ENCODE results near the gene GINS1.

GINS1 gene

GRCh38 chr20:25407311-25408169 is at the start of gene GINS1:
TSS of gene GINS1 (plus strand) at chr20:25407673. CDS start at chr20:25407821, 148 bp downstream.
- DNase-seq (ENCODE audit: low read depth in 2 of 2, low spot score in 1 of 2): peak; percentile 39 to 58

- DNase-seq (ENCODE audit: low read depth in 2 of 2, low spot score in 1 of 2): no peak
Observed at GRCh38 chr20:25360631-25361286, 46.7 kb upstream of the GINS1 start.

- no peak for DNase-seq (ENCODE audit: low read depth in 2 of 2, low spot score in 1 of 2)
Observed at GRCh38 chr20:25361287-25361683, 46.2 kb upstream of the GINS1 start.

GRCh38 chr20:25364180-25364788 is 43.2 kb upstream of the GINS1 start:
- no peak for DNase-seq (ENCODE audit: low read depth in 2 of 2, low spot score in 1 of 2)

GRCh38 chr20:25364879-25365699 is 42.4 kb upstream of the GINS1 start:
- no peak for DNase-seq (ENCODE audit: low read depth in 2 of 2, low spot score in 1 of 2)

GRCh38 chr20:25368526-25368925 is 38.9 kb upstream of the GINS1 start:
- DNase-seq (ENCODE audit: low read depth in 2 of 2, low spot score in 1 of 2): no peak

GRCh38 chr20:25368976-25369375 is 38.5 kb upstream of the GINS1 start:
- DNase-seq (ENCODE audit: low read depth in 2 of 2, low spot score in 1 of 2): no peak

GRCh38 chr20:25369529-25369928 is 37.9 kb upstream of the GINS1 start:
- no peak for DNase-seq (ENCODE audit: low read depth in 2 of 2, low spot score in 1 of 2)

GRCh38 chr20:25369971-25370370 is 37.5 kb upstream of the GINS1 start:
- DNase-seq (ENCODE audit: low read depth in 2 of 2, low spot score in 1 of 2): no peak

GRCh38 chr20:25372584-25373336 is 34.7 kb upstream of the GINS1 start:
- no peak for DNase-seq (ENCODE audit: low read depth in 2 of 2, low spot score in 1 of 2)

GRCh38 chr20:25374842-25375241 is 32.6 kb upstream of the GINS1 start:
- no peak for DNase-seq (ENCODE audit: low read depth in 2 of 2, low spot score in 1 of 2)

GRCh38 chr20:25376236-25376635 is 31.2 kb upstream of the GINS1 start:
- no peak for DNase-seq (ENCODE audit: low read depth in 2 of 2, low spot score in 1 of 2)

- DNase-seq (ENCODE audit: low read depth in 2 of 2, low spot score in 1 of 2): no peak
Observed at GRCh38 chr20:25376886-25377285, 30.6 kb upstream of the GINS1 start.

- DNase-seq (ENCODE audit: low read depth in 2 of 2, low spot score in 1 of 2): no peak
Observed at GRCh38 chr20:25378189-25378883, 29.1 kb upstream of the GINS1 start.

- DNase-seq (ENCODE audit: low read depth in 2 of 2, low spot score in 1 of 2): no peak
Observed at GRCh38 chr20:25378884-25379733, 28.4 kb upstream of the GINS1 start.

GRCh38 chr20:25380945-25381614 is 26.4 kb upstream of the GINS1 start:
- DNase-seq (ENCODE audit: low read depth in 2 of 2, low spot score in 1 of 2): no peak

- no peak for DNase-seq (ENCODE audit: low read depth in 2 of 2, low spot score in 1 of 2)
Observed at GRCh38 chr20:25382704-25383370, 24.6 kb upstream of the GINS1 start.

- DNase-seq (ENCODE audit: low read depth in 2 of 2, low spot score in 1 of 2): no peak
Observed at GRCh38 chr20:25389401-25389857, 18.0 kb upstream of the GINS1 start.
